T47D (cell line): Measurements from ENCODE around the gene NAA80.

Source experiments
- DNase-seq, 2 experiments: peaks; one replicate each; pipeline versions ENCODE4 v3.0.0 to v3.0.0-alpha.2; 2011 to 2012; ENCODE audit warnings: low read depth in 1 of 2, low spot score in 1 of 2
- JUND ChIP-seq: IDR thresholded peaks from 2 replicates; pipeline ENCODE4 v1.6.1; 2012; ENCODE audit warnings: low read depth
- in situ Hi-C: cut with HindIII; loops from 2 replicates; pipeline ENCODE4 v1.10.0; 2016; ENCODE audit warnings: low sequenced_read_pairs, low pct_unique_long_range_greater_than_20kb

Gene NAA80

GRCh38 chr3:50258979-50259378, 40.2 kb downstream of the NAA80 start:
- no peak for TF ChIP-seq JUND
- in situ Hi-C loops = no loop called here
- DNase-seq = no peak

GRCh38 chr3:50258029-50258680, 41.0 kb downstream of the NAA80 start:
- no peak for DNase-seq
- TF ChIP-seq JUND = no peak
- in situ Hi-C loops = no loop called here

DNA sequence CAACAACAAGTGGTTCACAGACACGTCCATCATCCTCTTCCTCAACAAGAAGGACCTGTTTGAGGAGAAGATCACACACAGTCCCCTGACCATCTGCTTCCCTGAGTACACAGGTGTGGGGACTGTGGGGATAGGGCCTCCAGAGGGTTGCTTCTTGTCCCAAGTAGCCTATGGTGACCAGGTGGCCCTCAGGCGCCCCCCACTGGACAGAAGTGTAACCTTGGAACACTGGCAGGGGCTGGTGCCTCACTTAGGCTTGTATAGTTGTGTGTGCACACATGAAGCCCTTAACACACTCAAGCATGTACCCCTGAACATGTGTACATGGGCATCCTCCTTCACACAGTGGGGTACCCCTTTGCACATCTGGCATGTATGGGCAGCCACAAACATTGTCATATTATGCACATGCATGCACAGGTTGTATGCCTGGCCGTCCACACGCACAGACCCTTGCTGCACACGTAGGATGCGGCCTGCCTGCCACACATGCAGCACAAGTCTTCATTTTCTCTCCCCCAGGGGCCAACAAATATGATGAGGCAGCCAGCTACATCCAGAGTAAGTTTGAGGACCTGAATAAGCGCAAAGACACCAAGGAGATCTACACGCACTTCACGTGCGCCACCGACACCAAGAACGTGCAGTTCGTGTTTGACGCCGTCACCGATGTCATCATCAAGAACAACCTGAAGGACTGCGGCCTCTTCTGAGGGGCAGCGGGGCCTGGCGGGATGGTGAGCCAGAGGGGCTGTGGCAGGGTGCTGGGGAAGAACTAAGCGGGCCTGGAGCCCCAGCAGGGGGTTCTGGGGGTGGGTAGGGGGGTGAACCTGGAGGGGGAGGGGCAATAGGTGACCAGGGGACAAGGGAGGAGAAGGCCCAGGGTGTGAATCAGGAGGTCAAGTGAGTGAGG, 42.0 kb downstream of the NAA80 start:
- peak in 1 of 2 experiments; percentile 72 for DNase-seq
- no peak for TF ChIP-seq JUND
- in situ Hi-C loops = no loop called here

DNA sequence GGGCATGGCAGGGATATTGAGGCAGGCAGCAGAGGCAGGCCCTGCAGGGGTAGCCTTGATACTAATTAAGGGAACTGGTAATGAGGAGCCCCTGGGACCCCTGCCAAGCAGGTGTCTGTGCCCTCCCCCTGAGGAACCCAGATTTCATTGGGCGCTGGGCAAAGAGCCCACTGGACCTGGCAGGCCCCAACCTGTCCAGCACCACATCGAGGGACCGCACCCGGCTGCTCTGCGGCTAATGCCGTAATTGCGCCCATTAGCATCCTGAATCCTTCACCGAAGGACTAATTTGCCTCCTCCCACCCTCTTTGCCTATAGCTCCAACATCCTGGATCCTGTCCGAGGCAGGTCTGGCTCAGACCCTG, 44.0 kb downstream of the NAA80 start:
- no peak for DNase-seq
- in situ Hi-C loops = no loop called here
- no peak for TF ChIP-seq JUND

DNA sequence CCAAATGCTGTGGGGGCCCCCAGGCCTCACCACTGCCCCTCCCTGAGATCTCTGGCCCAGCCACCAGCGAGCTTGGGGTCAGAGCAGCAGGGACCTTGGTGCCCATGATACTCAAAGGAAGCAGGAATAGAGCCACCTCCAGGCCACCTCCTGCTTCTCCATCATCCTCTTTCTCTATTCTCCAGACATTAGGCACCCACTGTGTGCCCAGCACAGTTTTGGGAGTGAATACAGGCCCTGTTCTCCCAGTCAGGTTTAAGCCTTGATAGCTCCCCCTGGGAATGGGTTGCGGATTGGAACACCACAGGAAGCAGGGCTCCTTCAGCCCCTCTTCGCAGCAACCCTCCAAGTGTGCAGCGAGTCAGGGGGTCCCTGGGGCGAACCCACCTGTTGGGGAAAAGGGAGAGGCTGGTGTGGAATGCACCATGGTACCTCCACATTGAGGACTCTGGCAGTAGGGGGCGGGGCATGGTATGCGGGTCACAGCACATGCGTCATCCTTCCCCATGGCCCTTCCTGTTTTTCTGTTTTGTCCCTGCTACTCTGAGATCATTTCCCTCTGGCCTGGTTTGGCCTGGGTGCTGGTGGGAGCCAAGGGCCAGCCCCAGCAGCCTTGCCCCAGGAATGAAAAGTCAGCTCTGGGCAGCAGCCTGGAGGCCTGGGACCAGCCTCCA, 44.5 kb downstream of the NAA80 start:
- in situ Hi-C loops = no loop called here
- DNase-seq = no peak
- TF ChIP-seq JUND = no peak

- TF ChIP-seq JUND = no peak
- in situ Hi-C loops = no loop called here
- DNase-seq = no peak
Measured at GRCh38 chr3:50251220-50251619, 48.0 kb downstream of the NAA80 start.

- in situ Hi-C loops = no loop called here
- no peak for TF ChIP-seq JUND
- no peak for DNase-seq
Measured at GRCh38 chr3:50250514-50250913, 48.7 kb downstream of the NAA80 start.

GRCh38 chr3:50249457-50249856, 49.7 kb downstream of the NAA80 start:
- TF ChIP-seq JUND = no peak
- in situ Hi-C loops = no loop called here

GRCh38 chr3:50248387-50248786, 50.8 kb downstream of the NAA80 start:
- in situ Hi-C loops = no loop called here
- TF ChIP-seq JUND = no peak

More at GRCh38 chr3:50249457-50249856, 49.7 kb downstream of the NAA80 start:
- DNase-seq = no peak

DNA sequence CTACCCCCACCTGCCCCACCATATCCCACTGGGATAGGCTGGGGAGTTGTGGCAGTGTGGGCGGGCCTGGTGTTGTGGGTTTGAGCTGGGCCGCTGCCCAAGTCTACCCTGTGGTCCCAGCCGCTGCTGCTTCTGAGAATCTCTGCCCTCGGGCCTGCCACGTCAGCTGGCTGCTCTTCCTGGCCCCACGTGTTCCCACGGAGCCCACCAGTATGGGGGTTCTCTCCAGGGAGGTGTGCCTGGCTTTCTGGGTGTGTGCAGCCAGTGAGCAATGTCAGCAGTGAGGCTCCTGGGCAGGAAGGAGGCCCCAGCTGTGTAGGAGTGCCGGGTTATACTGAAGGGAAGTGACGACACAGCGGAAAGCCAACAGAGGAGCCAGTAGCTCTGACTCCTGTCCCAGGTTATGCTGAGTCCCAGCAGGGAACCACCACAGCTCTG, 52.7 kb downstream of the NAA80 start:
- DNase-seq = no peak
- in situ Hi-C loops = no loop called here

More at GRCh38 chr3:50248387-50248786, 50.8 kb downstream of the NAA80 start:
- no peak for DNase-seq

More for the DNA sequence above, 52.7 kb downstream of the NAA80 start:
- TF ChIP-seq JUND = no peak
